IPS-NIHi7 (cell line): ENCODE data around the gene EIF2S1.
"Not testable (repeated sequence)": the region's sequence is repeated elsewhere in the genome, so short reads cannot be mapped to it uniquely, and the experiment has no call there.

Source experiments
- DNase-seq: peaks from one replicate; pipeline ENCODE4 v3.0.0; 2012; ENCODE audit warnings: mixed read lengths; ENCODE audit errors: extremely low spot score

EIF2S1 gene

DNA sequence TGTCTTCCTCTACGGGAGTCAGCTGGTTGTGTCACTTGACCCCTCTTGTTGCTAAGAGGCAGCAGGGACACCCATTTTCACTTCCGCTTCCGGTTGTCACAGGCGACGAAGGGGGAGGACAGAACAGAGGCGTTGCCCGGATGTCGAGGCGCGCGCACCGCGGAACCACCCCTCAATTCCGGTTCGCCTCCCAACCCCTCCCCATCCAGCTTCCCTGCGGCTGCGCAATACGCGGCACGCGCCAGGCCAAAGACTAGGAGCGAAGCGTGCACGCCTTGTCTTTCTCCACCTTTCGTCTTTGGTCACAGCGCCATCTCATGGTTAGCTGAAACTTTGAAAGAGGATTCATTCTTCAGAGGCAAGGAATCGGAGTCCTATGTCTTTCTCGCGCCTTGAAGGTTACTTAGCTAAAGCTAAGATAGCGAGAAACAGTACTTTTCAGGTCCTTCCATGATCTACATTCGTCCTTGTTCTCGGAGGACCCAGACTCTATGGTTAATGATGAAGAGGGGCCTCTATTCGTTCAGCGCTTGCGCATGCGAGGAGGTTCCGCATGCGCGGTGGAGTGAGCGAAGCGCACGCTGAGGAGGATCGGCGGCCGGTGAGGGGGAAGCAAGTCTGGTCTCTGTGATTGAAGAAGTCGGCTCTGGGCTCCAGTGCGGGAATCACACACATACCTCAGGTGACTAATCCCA is at the start of gene EIF2S1, which contains the start of gene ATP6V1D:
TSS of gene EIF2S1 (plus strand) at position 554 of the 695 bp plus-strand sequence. CDS start 4,440 bp downstream, outside the sequence.
TSS of gene ATP6V1D (minus strand) at position 30 of the 695 bp plus-strand sequence. CDS start 106 bp downstream, outside the sequence.
- peak; percentile 98 for DNase-seq

DNA sequence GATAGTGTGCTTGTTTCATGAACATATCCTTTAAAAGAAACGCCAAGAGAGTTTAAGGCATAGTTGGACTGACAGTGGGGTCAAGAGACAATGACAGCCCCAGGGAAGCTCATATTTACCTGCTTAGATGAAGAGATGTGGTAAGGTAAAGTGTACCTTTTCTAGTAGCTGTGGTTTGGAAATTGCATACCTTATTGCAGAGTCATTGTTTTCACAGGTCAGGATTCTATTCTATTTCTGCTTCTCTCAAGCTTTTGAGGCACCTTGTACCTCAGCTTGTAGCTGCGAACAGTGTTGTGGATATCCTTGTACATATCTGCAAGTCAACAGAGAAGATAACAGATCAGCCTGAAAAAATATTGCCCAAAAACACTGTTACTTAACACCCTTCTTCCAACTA is 48.3 kb upstream of the EIF2S1 start:
- DNase-seq = no peak

DNA sequence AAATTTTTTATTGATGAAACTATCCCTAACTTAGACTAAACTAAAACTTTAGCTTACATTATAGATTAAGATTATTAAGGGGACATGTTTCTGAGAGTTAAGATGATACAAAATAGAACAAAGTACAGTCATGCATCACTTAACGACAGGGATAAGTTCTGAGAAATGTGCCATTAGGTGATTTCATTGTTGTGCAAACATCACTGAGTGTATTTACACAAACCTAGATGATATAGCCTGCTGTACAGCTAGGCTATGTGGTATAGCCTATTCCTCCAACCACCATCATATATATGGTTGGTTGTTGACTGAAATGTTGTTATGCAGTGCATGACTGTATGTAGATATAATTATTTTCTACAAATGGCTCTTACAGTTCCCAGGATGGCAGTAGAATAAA is 47.0 kb upstream of the EIF2S1 start:
- DNase-seq = no peak

DNA sequence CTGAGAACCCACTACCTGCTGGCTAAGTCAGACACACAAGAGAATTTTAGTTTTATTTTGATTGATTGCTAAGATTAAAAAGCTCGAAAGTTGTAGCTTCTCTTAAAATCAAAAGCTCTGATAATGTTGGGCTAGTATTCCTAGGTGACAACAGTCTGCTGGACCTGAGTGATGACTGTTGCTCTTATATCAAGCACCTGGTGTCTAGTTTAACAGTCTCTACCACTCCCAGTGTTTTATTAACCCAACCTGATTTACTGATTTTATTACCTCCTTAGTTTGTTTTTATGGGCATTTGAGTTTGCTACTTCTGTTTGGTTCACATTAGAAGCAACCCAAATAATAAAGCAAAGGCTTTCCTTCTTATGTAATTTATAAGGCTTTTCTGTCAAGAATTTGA is 42.3 kb upstream of the EIF2S1 start:
- DNase-seq = no peak

DNA sequence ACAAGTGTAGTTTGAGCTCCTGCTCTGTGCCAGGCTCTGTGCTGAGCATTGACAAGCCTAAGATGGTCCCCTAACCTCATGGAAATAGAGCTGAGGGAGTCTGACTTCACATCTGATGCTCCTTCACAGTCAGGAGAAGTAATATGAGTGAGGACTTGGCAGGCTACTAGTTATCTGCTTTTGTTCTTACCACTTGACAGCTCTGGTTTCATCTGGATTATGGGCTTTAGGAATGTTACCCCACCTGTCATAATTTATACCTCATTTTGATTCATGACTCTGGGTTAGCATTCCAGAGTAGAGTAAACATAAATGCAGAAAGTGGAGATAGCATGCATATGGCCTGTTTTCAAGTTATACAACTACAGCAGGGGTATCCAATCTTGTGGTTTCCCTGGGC is 41.0 kb upstream of the EIF2S1 start:
- no peak for DNase-seq

DNA sequence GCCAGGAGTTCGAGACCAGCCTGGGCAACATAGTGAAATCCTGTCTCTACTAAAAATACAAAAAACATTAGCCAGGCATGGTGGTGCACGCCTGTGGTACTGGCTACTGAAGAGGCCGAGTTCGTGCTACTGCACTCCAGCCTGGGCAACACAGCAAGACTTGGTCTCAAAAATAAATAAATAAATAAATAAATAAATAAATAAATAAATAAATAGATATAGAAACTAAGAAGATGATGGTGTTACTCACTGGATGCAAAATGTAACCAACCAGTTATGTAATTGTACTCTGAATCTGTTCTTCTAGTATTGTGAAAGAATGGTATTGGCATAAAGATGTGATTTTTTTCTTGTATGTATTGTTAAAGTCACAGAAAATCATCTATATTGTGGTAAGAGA is 30.5 kb upstream of the EIF2S1 start:
- DNase-seq = not testable (repeated sequence)

DNA sequence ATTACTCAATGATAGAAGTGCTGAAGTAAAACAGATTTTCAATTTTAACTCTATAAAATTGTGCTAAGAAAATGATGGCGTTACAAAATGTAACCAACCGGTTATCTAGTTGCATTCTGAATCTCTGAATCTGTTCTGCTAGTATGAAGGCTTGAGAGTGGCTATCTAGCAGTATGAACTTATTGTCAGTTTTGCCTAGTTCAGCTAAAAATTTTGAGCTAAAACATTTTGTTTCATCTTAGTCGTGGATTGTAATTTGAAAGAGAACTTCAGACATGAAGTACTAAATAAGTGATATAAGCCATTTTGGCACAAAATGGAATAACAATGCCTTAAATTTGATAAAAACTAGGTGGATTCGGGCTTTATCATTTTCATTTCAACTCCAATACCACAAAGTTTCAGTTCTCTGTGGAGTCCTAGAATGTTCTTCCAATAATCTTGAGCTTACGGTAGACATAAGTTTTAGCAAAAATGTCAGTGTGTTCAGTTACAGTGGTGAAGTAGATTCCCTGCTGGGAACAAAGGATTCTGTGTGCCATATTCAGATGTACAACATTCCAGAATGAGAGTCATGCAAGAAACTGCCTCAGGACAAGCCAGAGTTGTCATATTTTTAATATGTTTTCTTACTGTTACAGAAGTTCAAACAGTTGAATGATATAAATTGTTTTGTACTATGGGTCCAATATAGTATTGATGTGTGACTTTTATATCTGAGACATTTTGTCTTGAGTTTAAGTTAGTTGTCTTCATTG is 28.6 kb upstream of the EIF2S1 start:
- DNase-seq = no peak

DNA sequence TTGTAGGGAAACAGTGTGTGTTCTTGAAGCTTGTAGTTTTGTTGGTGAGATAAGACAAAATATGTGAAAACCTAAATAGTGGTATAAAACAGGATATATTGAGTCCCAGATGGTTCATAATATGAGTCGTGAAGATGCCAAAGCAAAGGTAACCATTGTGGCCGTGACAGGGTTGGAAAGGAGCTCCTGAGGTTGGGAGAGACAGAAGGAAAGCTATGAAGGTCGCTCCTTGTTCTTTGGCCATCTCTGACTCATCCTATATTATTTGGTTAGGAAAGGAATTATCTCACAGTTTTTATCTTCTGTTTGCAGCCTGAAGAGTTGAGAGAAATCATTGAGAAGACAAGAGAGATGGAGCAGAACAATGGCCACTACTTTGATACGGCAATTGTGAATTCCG is 27.7 kb upstream of the EIF2S1 start:
- DNase-seq = no peak

DNA sequence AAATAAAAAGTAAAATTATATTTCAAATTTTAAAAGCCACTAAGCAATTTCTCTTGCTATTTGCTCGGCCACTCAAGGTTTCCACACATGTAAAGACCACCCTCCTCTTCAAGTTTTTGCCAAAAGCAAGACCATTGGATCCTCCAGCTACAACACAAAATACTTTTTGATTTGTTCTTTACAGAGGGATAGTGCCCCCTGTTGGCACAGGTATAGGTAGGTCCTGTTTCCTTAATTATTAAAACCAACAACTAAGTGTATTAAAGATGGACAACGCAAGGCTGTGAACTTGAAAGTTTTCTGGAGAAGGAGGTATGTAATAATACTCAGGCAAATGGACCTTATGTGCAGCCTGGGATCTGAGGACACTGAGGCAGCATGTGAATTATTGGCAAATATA is 24.3 kb upstream of the EIF2S1 start:
- peak; percentile 34 for DNase-seq

DNA sequence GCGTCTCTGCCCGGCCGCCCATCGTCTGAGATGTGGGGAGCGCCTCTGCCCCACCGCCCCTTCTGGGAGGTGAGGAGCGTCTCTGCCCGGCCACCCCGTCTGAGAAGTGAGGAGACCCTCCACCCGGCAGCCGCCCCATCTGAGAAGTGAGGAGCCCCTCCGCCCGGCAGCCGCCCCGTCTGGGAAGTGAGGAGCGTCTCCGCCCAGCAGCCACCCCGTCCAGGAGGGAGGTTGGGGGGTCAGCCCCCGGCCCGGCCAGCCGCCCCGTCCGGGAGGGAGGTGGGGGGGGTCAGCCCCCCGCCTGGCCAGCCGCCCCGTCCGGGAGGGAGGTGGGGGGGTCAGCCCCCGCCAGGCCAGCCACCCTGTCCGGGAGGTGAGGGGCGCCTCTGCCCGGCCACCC is 18.9 kb upstream of the EIF2S1 start:
- DNase-seq = not testable (repeated sequence)

DNA sequence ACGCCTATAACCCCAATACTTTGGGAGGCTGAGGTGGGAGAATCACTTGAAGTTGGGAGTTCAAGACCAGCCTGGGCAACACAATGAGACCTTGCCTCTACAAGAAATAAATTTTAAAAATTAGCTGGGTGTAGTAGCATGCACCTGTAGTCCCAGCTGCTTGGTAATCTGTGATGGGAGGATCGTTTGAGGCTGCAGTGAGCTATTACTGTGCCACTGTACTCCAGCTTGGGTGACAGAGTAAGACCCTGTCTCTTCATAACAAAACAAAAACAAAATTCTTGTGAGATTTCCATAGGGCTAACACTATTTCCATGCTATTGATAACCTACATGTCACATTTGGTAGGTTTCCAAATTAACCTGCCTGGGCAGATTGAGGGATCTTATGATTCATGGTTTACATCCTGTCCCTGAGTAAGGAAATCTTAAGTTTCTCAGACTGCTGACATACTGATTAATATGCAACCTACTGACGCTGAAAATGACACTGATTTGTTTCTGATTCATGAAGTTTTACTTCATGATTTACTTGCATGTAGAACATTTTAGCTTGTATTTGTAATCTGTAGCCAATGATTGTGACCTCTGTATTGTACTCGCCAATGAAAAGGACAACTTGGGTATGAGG is 16.4 kb upstream of the EIF2S1 start:
- no peak for DNase-seq

DNA sequence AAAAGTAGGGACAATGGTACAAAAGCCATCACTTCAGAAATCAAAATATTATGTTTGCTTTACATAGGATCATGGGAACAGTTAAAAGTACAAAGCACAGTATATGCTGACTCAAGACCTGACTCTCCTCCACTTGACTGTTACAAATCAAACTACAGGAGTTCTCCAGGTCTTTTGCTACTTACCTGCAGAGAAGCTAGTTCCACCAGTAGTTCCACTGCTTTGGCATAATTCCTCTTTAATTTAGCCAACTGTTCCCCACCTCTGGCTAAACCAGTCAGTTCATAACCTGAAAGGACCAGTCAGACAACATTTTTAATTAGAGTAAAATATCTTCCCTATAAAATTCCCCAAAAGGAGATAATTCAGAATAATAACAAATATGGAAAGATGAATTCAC is 14.5 kb upstream of the EIF2S1 start:
- no peak for DNase-seq

DNA sequence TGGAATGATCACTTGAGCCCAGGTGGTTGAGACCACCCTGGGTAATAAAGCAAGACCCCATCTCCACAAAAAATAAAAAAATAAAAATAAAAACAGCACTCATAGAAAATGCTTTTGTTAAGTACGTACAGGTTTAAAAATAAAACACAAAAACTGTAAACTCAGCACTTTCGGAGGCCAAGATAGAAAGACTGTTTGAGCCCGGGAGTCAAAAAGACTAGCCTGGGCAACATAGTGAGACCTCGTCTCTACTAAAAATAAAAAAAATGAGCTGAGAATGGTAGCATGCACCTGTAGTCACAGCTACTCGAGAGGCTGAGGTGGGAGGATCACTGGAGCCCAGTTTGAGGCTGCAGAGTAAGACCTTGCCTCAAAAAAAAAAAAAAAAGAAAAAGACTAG is 8.1 kb upstream of the EIF2S1 start:
- DNase-seq = no peak

DNA sequence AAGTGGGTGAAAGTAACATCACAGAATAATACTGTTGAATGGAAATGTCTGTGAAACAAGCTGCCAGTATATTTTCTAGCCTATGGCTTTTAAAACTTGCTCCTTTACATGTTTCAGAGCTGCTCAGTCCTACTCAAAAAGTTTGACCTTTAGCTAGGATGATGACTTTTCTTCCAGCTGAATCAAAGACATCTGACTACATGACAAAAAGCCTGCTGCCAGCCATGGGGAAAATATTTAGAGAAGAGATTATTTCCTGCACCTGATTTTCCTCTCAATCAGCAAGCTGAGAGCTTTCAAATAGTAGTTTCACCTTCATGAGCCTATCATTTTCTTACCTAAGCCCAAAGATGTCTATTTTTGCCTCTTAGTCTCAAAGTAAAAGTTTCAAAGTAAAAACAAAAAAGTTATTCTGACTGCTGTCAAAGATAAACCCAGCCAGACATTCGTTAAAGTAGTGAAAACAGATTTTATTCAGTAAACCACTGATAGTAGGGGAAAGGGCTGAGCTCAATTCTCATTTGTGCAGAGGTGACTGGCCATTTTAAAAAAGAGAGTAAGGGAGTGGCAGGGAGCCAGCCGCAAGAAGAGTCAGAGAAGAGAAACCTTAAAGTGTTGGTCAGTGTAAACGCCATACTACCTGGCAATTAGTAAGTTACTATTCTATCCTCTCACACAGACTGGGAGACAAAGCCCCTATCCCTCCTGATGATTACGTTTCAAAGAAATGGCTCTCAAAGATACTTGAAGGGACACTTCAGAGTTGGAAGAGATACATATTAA is 2.8 kb upstream of the EIF2S1 start:
- no peak for DNase-seq

DNA sequence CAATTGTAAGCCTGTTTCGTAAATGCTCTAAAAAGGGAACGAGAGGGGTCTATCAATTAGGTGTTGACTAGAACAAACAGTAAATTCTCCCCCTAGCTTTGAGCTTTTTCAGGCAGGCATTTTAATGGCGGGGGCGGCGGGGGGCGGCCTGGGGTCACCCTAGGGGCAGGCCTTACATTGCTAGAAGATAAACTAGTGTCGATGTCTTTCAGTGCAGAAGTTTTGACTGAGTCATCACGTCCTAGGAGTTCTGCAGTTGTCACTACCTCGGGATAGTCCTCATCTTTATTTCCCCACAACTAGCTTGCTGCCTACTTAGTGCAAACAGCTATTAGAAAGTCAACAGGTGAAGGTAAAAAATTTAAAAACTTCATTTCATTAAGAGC is 2.2 kb upstream of the EIF2S1 start:
- DNase-seq = peak; percentile 9

DNA sequence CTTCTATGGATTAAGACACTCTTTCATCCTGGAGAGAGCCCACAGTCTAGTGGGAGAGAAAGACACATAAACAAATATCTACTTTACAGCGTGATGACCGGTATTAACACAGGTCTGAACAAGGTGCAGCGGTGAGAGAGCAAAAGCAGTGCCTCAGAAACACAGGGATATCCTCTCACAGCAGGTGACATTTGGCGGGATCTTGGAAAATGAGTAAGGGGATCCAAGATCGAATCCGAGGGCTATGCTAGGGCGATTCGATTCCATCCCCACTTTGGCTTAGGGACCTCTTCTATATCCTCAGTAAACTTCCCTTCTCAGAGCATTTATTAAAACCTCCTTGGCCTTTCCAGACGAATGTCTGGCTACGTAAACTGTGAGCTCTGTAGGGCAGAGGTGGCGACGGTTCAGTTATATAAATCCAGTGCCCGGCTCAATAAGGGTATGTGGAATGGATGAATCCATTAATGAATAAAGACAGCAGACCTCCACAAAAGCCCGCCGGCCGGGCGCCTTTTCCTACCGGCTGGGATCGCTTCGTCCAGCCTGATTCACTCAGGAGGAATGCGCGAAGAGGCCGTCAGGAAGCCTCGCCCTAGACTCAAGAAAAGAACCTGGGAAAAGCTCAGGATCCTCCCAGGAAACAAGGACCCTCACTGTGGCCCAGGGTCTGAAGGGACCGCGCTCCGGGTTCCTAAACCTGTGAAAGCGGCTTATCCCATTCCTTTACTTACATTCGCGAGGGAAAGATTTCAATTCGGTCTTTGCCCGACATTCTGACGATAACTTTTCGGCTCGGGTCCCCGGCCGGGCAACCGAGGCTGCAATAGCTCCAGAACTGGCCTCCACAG is 979 bp upstream of the EIF2S1 start:
- DNase-seq = peak; percentile 31

DNA sequence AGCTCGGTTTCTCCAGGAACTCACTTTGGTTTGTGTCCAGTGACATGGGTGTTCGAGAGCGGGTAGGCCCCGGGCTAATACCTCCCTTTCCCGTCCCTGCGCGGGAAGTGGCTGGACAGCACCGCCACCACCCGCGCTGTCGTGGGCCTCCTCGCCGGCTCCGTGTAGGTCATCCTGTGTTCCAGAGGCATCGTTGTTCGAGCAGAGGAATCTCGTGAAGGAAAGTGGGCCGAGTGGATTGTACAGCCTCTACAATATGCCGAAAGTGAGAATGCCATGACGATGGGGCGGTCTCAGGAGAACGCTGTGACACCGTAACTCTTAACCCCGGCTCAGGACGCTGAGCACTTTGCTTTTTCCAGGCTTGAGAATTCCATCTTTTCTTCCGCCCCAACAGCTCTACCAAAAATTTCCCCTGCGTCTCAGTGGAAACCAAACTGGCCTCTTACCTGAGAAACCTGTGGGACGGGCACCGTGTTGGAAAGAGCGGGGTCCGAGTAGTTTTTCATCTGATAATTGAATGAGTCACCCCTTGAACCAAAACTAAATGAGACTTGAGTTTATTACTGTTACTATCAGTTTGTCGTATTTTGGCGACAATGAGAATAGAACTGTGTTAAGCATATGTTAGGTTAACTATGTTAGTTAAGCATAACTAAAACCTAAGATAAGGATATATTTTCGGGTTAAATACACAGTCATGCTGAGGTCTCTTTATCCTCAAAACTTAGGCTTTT is 510 bp downstream of the EIF2S1 start:
- no peak for DNase-seq

DNA sequence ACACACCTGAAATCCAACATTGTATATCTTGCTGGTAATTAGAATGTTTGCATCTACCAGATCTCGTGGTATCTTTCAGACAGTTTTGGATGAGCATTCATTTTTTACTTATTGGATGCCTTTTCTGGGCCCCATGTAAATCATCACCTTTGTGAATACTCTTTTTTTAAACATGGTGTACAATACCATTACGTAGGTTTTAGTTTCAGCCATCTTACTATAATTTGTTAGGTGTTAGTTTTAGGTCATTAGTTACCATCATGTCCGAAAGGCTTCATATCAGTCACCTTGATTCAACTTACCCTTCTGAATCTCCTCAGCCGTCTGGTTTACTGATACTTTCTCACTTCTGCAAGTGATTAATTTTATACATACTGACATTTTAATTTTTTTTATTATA is 5.3 kb downstream of the EIF2S1 start:
- DNase-seq = no peak

DNA sequence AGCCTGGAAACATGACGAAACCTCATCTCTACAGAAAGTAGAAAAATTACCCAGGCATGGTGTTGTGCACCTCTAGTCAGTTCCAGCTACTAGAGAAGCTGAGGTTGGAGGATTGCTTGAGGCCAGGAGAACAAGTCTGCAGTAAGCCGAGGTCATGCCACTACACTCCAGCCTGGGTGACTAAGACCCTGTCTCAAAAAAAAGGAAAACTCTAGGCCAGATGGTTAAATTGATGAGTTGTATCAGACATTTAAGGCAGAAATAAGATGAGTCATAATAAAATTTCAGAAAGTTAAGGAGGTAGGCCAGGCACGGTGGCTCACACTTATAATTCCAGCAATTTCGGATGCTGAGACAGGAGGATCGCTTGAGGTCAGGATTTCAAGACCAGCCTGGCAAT is 10.7 kb downstream of the EIF2S1 start:
- no peak for DNase-seq
